HG02885 (cell line): ENCODE results near the gene TSHZ2.

ENCODE experiments used
- ATAC-seq: cut with Tn5 transposase; IDR thresholded peaks from one replicate; pipeline ENCODE4 v1.9.1; 2021; ENCODE audit warnings: mild to moderate bottlenecking; ENCODE audit not compliant: unreplicated experiment, poor library complexity

Gene TSHZ2

GRCh38 chr20:52994184-52994970, 22.2 kb downstream of the TSHZ2 start:
- ATAC-seq, result no peak

GRCh38 chr20:52996130-52996529, 24.0 kb downstream of the TSHZ2 start:
- no peak for ATAC-seq

GRCh38 chr20:52996658-52997057, 24.5 kb downstream of the TSHZ2 start:
- ATAC-seq, result no peak

- ATAC-seq, result no peak
Measured at GRCh38 chr20:52998268-52998667, 26.1 kb downstream of the TSHZ2 start.

GRCh38 chr20:52999040-52999439, 26.9 kb downstream of the TSHZ2 start:
- ATAC-seq, result no peak

GRCh38 chr20:53001498-53002301, 29.5 kb downstream of the TSHZ2 start:
- ATAC-seq, result peak; percentile 74

GRCh38 chr20:53002786-53003185, 30.6 kb downstream of the TSHZ2 start:
- ATAC-seq, result no peak

- no peak for ATAC-seq
Measured at GRCh38 chr20:53003420-53004154, 31.4 kb downstream of the TSHZ2 start.

GRCh38 chr20:53004267-53004813, 32.2 kb downstream of the TSHZ2 start:
- no peak for ATAC-seq

- no peak for ATAC-seq
Measured at GRCh38 chr20:53009979-53010735, 38.0 kb downstream of the TSHZ2 start.

- ATAC-seq, result no peak
Measured at GRCh38 chr20:53011640-53012039, 39.5 kb downstream of the TSHZ2 start.

GRCh38 chr20:53013183-53013582, 41.0 kb downstream of the TSHZ2 start:
- ATAC-seq, result no peak

- ATAC-seq, result no peak
Measured at GRCh38 chr20:53013847-53014246, 41.7 kb downstream of the TSHZ2 start.

GRCh38 chr20:53016071-53016470, 43.9 kb downstream of the TSHZ2 start:
- ATAC-seq, result no peak

GRCh38 chr20:53016534-53017042, 44.4 kb downstream of the TSHZ2 start:
- ATAC-seq, result no peak

GRCh38 chr20:53017206-53017605, 45.0 kb downstream of the TSHZ2 start:
- no peak for ATAC-seq

- ATAC-seq, result no peak
Measured at GRCh38 chr20:53019464-53019863, 47.3 kb downstream of the TSHZ2 start.

GRCh38 chr20:53020376-53020775, 48.2 kb downstream of the TSHZ2 start:
- no peak for ATAC-seq

GRCh38 chr20:53020834-53021233, 48.7 kb downstream of the TSHZ2 start:
- ATAC-seq, result no peak

- peak; percentile 41 for ATAC-seq
Measured at GRCh38 chr20:53021934-53022333, 49.8 kb downstream of the TSHZ2 start.
